NCI-H187 treated with DMSO at 0.1 percent for 48 hours (cell line): Measurements from ENCODE around the gene BLTP2.
"Not testable (repeated sequence)": the region's sequence is repeated elsewhere in the genome, so short reads cannot be mapped to it uniquely, and the experiment has no call there.

Source experiments
- DNase-seq: peaks from one replicate; lab custom pipeline; 2025; lab: John Stamatoyannopoulos, UW

BLTP2 gene

DNA sequence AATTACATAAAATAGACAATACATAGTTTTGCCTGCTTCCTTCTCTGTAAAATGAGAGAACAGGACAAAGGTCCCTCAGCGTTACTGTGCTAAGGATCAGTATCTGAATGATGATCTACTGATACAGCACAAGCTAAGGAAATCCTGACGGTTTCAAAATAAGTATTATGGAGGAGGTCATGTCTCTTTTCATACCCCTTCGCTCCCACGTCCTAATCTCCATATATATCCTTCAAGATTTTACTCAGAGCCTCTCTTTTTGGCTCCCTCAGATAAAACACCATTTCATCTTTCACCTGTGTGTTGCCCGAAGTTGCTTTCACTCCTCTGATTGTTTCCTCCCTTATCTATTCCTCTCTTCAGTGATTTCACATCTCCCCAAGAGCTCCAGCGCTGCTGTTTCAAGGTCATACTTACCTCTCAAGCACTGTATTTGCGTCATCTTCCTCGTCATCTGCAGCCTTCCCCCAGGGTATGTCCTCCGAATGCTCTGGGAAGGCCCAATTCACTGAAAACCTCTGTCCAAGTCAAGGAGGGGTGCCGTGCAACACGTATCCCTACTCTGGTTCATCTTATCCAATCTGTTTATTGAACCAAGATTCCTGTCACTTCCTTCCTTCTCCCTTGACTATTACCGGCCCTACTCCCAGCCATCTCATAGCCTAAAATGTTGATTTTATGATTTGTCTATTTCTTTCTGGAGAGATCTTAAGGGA is 1.2 kb upstream of the BLTP2 start:
- no peak for DNase-seq

DNA sequence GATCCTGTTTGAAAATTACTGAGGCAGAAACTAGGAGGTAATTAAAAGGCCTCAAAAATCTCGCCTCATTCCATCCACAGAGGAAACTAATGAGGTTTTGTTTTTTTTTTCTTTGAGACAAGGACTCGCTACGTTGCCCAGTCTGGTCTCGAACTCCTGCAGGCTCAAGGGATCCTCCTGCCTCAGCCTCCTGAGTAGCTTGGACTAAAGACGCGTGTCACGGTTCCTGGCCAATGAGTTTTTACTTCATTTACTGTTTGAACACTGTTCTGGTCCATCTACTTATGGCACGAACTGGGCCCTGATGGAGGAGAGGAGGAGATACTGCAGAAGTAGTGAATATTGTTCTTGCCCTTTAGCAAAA is 600 bp upstream of the BLTP2 start:
- no peak for DNase-seq

DNA sequence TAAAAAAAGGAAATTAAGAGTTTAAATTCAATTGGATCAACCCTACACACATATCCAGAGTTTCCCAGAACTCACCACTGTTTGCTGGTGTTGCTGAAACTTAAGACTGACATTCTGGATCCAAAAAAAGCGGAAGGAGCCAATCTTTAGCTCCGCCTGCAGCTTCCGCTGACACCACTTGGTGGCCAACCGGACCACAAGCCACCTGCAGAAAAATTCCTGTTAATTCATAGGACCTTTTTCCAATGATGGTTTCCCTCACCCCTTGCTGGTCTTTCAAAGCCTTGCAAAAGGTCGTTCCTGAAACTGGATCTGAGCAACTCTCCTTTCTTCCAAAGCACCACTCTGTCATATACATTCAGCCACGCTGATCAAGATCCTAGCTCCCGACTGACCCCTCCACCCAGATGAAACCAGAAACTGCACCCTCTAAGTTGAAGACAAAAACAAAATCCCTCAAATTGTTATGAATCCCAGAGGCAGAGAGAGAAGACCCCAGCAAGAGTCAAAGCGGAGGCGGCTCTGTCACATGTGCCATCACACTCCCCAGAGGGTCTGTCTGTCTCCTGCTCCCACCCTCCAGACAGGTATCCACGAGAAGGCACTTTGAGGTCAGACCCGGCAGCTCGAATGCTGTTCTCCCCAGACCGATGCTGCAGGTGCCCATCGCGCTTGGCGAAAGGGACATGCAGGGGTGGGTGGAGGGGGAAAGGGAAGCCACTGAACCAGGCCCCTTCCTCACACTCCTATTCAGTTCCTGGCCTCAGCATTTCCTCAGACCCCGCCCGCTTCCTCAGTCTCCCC is 773 bp downstream of the BLTP2 start:
- no peak for DNase-seq

DNA sequence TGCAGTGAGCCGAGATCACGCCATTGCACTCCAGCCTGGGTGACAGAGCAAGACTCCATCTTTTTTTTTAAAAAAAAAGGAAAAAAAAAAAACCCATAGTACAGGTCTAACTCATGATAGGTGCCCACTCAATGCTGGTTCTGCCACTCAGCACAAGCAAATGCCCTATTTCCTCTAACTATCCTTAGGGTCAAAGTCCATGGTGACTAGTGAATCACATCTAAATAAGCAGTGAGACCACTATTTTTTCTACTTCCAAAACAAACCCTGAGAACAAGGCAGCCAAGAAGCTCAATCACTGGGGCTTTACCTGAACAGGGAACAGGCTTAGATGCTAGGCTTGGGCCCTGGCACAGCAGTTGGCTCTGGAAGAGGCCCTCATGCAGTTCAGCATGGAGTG is 3.4 kb downstream of the BLTP2 start:
- no peak for DNase-seq

DNA sequence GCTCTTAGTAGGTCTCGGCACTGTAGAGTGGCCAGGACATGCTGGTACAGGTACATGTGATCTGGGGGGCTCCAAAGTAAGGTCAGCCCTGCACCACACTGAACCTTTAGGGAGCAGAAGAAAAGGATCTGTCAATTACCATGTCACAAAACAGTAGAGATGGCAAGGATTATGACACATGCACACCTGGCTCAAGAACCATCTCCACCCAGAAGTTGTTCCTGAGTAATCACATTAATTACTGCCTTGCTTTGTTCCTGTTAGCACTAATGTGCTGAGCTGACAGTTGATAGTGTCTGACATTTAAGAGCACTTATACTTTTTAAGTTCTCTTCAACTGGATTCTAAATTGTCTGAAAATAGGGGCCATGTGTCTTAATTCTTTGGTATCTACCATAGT is 9.5 kb downstream of the BLTP2 start:
- DNase-seq, result no peak

DNA sequence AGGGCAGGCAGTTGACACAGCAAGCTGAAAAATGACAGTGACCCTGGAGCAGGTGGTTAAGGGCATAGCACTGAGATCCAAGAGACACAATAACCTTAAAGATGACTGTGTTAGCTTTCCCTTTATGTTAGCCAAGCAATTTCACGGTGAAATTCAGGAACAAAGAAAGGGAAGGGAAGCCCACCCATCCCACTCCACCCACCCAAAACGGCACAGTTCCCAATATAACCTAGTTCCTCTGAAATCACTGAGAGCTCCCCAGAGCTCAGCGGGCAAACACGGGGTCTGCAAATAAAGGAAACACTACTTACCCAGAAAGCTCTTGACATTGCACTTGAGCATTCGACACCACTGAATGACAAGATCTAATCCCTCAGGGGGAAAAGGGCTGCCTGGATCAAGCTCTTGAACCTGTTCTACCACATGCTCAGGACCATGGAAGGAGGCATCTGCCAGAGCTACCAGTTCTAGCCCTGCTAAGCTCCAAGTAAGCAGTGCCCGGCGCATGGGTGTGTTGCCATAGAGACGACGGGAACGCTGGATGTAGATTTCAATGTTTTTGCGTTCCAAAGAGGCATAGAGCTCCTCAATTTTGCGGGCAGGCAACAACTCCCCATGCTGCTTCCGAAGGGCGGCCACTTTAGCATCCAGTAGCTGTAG is 10.6 kb downstream of the BLTP2 start:
- DNase-seq, result peak; percentile 58

DNA sequence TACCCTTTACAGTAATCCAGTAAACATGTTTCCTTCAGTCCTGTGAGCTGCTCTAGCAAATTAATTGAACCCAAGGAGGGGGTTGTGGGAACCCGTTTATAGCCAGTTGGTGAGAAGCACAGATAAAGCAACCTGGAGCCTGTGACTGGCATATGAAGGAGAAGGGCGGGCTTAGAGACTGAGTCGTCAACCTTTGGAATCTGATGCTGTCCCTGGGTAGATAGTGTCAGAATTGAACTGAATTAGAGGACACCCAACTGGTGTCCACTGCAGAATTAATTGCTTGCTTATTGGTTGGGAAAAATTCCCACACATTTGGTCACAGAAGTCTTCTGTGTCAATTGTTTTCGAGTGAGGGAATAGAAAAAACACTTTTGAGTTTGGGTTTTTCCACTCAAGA is 18.1 kb downstream of the BLTP2 start:
- no peak for DNase-seq

DNA sequence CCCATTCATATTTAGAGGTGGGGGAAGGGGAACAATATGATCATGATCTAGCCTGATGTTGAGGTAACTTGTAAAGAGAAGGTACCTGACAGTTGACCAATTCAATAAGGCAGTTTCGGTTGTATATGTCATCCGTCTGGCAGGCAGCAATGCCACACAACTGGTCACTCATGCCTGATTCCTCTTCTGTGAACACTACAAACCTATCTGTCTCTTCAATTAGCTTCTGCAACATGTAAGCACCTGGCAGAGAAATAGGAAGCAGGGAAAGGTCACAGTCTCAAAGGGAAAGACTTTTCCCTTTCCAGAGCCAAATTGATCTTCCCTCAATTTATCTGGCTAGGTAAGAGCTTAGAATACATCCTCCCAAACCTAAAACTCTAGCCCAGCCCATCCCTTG is 20.8 kb downstream of the BLTP2 start:
- DNase-seq, result no peak

DNA sequence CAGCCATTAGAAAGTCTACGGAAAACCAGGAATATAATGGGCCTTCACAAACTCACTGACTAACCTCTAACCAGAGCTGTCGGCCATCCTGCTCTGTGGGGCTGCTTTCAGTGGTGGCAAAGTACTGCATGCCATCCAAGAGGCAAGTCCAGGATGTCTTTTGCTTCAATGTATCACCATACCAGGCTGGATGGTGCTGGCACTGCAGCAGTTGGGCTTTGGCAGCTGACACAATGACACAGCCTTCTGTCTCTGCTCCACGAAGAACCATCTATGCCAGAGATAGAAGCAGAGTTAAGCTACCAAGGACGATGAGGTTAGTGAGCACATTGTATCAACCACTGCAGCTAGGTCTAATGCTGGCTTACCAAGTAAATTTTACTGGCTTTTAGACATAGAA is 21.3 kb downstream of the BLTP2 start:
- DNase-seq, result no peak

DNA sequence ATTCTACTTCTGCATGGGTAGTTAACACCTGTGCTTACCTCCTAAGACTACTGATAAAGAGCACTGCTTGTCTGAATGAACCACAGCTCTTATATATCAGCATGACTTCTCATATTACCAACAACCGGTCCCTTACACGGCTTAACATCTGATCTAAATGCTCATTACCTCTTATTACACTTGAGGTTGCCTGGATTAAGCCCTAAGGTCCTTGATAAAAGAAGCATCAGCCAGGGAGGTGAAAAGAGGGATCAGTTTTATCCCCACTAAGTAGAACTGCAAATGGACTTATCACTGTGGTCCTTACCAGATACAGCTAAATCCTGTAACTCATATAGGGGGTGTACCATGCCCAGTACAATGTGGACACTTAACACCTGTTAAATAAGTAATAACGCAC is 22.8 kb downstream of the BLTP2 start:
- DNase-seq, result no peak

DNA sequence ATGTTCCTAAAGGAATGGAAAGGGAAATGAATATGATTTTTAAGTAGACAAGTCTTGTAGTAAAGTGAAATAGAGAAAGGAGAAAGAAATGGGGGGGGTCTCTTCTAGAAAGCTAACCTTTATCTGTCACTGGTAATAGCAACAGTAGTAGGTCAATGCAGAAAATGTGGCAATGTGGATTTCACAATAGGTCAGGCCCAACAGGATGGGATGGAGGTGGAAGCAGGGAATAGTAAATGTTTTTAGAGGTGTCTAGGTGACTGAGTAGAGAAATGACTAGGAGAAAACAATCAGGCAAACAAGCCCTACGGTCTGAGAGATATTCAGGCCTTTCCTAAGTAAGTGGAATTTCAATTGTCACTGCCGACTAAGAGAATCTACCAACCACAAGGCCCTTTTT is 24.9 kb downstream of the BLTP2 start:
- no peak for DNase-seq

DNA sequence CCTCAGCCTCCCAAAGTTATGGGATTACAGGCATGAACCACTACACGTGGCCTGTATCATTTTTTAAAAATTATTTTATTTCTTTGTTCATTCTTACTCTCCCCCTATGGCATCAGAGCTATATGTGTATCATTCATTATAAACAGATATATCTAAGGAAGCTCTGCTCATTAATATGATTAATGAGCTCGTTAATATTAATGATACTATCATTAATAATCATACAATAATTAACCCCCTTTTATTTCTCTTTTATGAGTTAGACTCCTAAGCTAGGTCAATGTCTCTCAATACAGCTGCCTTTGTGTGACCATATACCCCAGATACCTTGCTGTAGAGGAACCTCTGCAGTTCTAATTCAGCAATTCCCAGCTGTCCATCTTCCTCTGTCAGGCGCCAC is 26.5 kb downstream of the BLTP2 start:
- no peak for DNase-seq

DNA sequence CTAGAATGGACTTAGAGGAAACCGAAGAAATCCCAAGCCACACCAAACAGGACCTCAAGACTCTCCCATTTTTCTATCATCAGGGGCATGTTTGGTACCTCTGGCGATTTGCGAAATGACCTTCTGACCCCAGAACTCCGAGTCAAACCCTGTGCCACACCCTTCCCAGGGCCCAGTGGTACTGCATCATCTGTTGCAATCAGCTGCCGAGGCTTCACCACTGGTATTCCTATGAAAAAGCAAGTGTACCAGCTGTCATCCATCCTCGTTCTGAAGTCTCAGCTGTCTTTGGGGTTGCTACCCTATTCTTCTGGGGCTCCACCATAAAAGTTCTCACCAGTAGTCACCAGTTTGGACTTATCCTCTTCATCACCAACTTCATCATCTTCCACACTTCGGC is 28.7 kb downstream of the BLTP2 start:
- no peak for DNase-seq

DNA sequence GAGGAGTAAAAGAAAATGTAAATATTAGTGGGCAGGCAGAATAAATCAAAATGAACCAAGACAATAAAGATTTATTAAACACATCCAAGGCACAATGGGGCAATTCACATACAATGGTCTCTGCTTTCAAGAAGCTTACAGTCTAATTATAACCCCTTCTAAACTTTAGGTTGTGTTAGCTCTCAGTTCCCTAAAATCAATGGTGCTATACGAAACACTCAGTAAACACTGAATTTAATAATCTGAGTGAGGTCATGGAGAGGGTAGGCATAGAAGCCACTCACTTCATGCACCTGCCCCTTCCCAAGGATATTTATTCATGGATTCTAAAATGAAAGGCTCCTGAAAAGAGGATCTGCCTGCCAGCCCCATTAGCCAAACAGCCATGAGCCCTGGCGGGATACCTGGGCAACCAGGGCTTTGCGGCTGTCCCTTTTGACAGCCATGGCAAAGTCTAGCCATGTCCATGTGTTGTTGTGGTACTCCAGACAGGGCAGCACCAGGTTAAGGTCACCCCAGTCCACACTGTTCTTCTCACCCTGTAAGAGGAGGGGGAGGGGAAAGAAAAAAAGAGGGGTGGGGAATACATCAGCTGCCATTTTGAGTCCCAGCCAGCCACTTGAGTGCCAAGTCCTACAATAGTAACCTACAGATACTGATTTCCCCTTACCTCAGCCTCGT is 29.6 kb downstream of the BLTP2 start:
- DNase-seq, result no peak

DNA sequence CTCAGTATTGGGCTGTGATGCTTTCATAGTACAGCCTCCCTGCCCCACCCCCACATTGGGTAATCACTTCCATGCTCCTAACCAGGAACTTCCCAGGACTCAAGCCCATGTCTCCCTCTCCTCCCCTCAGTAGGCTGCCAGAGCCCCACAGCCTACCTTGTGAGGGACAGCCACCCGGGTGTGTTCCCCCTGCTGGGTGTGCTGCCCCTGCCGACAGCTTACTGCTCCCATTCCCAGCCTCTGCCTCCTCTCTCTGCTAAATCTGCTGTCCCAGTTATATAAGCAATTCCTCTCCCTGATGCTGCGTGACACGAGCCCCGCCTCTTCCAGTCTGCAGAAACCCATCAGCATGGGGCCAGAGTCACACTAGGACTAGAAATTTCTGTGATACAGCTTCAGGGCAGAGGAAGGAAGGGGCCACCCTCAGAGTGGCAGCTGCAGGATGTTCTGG is 31.0 kb downstream of the BLTP2 start, which contains the start of gene RSKR:
RSKR (minus strand) TSS at position 255 of the 451 bp plus-strand sequence; CDS start at position 231, 24 bp downstream.
- no peak for DNase-seq

DNA sequence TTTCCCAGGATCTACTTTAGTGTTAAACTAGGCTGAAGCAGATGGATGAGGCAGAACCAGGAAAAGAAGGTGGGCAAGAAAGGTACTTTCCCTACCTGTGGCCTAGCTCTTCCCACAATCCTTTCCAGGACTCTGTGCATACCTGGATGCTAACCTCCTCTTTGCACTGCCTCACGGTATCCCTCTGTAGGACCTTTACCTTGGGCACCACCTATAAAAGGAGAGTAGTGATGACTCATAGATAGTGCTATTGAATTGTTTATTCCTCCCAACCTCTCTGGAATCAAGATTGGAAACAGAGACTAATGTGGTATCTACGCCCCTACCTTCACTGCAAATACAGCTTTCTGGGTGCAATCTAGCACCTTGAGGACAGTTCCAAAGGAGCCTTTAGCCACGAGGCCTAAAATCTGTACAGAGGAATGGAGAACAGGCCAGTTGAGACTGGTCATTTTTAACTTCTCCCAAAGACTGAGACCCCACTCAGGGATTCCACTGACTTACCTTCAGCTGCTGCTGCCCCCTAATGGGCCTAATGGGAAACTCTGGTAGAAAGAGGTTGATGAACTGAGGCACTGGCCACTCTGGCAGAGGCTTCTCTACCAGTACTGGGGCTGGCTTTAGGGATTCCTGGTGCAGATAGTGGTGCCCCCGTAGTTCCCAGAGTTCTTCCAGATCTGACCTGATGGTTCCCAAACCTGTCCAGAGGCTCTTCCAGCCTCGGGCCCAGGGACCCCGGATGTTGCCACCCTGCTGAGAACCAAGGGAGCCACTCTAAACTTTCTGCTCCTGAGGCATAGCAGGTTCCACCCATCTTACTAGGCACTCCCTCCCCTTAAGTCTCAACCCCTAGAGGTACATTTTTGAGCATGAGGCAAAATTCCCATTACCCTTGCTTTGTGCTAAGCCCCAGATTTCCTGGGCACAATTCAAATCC is 31.8 kb downstream of the BLTP2 start:
- DNase-seq, result no peak

DNA sequence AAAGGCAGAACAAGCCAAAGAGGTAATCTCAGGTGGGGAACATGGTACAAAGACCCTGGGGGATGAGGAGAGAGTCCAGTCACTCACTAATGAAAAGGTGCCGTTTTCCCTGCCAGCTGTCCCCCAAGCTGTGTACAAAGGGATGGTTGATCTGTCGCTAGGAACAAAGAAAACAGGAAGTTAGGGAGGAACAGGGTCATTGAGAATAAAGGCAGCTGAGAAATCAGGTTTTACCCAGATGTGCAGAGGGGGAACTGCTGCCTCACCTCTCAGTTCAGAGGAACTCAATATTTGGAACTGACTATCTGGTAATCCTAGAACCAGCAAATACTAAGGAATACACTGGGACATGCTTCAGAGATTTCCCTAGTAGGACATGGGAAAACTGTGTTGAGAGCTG is 32.4 kb downstream of the BLTP2 start:
- DNase-seq, result no peak

DNA sequence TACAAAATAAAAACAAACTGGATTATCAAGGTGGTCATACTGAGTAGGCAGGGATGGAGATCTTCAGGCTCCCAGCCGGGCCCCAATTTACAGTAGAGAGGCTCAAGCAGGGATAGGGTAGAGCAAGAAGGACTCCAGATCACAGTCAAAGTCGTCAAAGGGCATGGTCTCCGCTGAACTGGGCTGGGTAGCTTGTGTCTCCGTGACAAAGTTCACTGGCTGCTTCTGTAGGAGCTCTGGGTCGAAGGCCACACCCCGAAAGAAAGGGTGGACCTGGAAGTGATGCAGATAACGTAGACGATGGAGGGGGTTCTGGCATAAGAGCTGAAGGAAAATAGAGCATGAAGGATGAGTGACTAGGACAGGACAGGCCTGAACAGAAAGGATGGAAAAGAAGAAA is 34.6 kb downstream of the BLTP2 start:
- no peak for DNase-seq

DNA sequence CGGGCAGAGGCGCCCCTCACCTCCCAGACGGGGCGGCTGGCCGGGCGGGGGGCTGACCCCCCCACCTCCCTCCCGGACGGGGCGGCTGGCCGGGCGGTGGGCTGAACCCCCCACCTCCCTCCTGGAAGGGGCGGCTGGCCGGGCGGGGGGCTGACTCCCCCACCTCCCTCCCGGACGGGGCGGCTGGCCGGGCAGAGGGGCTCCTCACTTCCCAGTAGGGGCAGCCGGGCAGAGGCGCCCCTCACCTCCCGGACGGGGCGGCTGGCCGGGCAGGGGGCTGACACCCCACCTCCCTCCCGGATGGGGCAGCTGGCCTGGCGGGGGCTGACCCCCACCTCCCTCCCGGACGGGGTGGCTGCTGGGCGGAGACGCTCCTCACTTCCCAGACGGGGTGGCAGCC is 40.9 kb downstream of the BLTP2 start:
- DNase-seq, result not testable (repeated sequence)

DNA sequence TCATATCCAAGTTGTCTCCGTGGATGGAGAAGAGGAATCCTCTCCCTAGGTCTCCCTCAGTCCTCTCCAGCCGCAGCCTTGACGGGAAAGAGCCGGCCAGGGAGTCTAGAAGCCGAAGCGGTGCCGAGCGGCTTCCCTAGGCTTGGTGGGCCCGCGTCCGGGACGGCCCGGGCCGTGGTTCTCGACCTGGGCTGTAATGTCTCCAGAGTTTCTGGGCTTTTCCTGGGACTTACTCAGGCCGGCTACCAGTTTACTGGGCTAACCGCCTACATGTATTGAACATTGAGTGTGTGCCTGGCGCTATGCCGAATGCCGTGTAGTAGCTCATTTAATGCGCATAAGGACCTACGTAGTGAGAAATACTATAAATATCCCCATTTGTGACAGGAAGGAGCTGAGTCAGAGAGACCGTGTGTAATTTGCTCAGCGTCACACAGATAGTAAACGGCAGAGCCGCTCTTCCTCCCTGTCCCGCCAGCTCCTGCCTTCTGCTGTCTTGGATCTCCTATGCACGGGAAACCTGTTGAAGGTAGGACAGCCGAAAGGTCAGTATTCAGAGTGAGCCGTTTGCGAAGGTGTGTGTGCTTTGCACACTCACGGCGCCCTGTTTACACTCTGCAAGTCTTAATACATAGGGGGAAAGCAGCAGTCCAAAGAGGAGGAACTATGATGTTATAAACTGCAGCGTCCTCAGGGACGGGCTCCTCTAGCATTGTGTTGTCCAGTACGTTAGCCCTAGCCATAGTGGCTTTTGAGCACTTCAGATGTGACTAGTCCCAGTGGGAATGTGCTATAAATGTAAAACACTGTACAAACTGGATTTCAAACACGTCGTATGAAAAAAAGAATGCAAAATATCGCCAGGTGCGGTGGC is 45.4 kb downstream of the BLTP2 start:
- peak; percentile 6 for DNase-seq
